GM19328 (cell line): ENCODE results near the gene TEX54.
"Not testable (repeated sequence)": the region's sequence is repeated elsewhere in the genome, so short reads cannot be mapped to it uniquely, and the experiment has no call there.

Source experiments
- ATAC-seq: cut with Tn5 transposase; IDR thresholded peaks from one replicate; pipeline ENCODE4 v1.9.1; 2021; ENCODE audit warnings: mild to moderate bottlenecking, moderate library complexity; ENCODE audit not compliant: unreplicated experiment

TEX54 gene

DNA sequence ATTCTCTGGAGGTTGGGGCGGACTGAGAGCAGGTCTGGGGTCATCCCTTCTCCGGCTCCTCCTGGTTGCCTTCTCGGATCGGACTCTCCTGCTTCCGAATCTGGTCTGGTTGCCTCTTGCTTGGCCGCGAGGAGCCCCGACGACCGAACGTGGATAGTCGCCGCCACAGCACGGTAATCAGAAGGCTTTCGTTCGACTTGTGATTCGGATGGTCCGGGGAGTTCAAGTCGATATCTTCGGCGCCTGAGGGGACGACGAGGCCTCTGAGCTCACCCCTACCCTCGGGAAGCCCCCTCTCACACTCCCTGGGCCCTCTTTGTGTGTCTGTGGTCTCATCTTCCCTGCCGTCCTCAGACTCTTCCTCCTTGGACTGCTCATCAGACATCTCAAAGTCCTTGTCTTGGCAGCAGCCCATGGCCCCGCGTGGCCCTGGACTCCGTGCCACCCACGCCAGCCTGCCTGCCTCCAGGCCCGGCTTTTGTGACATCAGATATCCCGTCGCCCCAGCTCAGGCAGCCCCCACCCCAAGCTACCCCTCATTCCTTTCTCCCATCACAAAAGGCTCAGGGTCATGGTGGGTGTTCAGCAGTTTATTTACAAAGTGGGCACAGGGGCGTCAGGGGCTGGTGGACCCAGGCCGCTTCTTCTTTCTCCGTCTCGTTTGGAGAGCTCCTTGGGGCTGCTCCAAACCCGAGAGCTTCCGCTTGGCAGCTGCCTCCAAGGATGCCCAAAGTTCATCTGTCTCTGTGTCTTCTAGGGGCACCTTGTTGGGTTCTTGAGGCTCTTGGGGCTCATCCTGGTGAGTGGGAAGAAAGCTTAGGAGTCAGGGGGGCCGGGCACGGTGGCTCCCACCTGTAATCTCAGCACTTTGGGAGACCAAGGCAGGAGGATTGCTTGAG, at the start of gene TEX54:
Gene TEX54 (minus strand): TSS at position 506 of the 899 bp plus-strand sequence.
- ATAC-seq, result no peak

DNA sequence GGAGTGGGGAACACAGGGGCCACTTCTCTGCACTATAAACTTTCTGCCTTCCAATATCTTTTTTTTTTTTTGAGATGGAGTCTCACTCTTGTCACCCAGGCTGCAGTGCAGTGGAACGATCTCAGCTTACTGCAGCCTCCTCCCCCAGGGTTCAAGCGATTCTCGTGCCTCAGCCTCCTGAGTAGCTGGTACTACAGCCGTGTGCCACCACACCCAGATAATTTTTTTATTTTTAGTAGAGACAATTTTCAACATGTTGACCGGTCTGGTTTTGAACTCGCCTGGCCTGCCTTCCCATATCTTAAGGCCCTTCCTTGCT, 49.7 kb upstream of the TEX54 start:
- no peak for ATAC-seq

DNA sequence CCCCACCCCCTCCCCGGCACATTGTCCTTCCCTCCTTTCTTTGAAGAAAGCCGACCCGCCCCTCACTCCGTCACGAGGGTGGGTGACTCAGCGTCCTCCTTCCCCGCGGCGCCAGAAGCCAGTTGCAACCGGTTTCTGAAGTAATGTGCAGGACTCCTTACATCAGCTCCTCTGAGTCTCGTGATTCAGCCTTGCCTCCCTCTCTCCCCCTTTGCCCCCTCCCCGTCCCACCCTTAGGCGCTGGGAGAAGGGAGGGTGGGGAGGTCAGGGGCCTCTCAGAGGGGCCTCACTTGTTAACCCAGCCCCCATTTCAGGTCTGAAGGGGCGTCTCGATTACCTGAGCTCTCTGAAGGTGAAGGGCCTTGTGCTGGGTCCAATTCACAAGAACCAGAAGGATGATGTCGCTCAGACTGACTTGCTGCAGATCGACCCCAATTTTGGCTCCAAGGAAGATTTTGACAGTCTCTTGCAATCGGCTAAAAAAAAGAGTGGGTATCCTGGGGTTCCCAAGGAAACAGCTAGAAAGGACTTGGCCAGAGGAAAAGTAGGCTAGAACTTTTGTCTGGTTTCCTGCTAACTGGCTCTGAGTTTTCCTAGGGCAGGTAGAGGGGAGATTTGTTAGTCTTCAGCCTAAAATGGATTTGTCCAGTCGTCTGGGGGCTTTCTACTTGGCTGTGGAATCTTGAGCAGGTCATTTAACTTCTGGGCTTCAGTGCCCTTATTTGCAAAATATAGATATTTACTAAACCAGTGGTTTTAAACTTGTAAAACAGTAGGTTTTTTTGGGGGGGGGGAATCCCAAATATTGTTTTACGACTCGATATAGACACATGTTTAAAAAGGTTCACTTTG, 49.2 kb upstream of the TEX54 start:
- peak; percentile 23 for ATAC-seq

DNA sequence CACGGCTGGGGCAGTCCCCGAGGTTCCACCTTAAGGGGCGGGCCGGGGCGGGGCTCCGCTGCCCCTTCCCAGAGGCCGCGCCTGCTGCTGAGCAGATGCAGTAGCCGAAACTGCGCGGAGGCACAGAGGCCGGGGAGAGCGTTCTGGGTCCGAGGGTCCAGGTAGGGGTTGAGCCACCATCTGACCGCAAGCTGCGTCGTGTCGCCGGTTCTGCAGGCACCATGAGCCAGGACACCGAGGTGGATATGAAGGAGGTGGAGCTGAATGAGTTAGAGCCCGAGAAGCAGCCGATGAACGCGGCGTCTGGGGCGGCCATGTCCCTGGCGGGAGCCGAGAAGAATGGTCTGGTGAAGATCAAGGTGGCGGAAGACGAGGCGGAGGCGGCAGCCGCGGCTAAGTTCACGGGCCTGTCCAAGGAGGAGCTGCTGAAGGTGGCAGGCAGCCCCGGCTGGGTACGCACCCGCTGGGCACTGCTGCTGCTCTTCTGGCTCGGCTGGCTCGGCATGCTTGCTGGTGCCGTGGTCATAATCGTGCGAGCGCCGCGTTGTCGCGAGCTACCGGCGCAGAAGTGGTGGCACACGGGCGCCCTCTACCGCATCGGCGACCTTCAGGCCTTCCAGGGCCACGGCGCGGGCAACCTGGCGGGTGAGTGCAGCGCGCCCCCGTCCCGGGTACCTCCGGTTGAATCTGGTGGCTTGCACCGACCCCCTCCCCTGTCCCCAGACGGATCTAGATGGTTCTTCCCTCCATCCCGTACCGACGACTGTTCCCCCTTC, 48.4 kb upstream of the TEX54 start, which contains the start of gene SLC3A2:
Gene SLC3A2 (plus strand): TSS at position 94 of the 776 bp plus-strand sequence. CDS start 128 bp downstream, at position 222.
- ATAC-seq, result peak; percentile 61

DNA sequence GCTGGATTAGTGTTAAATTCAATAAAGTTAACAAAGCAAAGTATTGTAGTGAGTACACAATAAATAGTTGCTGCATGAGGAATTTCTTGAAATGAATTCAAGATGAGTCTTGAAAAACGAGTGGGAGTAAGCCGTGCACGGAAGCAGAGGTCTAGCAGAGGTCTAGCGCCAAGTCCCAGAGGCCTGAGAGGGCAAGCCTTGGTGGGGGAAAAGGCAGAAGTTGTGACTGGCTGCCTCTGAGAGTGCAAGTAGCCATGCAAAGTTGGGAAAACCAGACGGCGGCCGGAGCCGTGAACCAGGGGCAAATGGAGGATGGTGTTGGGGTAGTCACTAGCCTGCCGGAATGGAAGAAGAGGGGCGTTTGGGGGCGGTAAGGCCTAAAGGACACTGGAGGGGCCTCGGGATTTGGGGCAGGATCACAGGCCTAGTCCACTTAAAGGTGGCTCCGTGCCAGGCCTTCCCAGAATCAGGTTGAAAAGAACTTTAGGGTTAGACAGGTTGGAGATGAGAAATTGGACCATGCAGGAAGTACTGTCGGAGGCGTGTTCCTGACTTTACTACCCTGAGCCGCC, 47.7 kb upstream of the TEX54 start:
- ATAC-seq, result peak; percentile 27

DNA sequence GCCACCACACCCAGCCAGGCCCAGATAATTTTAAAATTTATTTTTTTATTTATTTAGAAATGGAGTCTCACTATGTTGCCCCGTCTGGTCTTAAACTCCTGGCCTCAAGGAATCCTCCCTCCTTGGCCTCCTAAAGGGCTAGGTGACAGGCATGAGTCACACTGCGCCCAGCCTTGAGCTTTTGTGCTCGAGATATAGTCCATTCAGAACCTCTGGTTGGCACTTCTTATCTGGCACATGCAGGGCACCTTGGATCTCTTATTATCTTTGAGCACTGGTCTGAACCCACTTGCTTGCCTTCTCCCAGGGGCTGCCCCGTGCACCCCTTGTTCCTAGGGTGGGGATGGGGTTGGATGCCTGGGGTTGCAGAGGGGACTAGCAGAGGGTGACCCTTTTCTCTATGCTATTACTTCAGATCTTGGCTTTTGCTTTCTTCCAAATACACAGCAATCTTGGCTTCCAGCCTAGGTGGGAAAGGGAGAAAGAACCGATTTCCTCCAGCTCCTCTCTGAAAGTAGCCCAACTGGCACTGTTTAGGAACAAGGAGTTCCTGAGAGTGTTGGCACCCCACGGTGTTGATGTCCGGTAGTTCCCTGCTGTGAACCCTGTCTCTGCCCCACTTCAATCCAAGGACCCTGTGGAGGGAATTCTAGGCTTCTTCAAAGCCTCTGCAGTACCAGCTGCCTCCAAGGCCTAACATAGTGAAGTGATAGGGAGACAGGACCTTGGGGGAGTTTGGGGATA, 46.8 kb upstream of the TEX54 start:
- no peak for ATAC-seq

DNA sequence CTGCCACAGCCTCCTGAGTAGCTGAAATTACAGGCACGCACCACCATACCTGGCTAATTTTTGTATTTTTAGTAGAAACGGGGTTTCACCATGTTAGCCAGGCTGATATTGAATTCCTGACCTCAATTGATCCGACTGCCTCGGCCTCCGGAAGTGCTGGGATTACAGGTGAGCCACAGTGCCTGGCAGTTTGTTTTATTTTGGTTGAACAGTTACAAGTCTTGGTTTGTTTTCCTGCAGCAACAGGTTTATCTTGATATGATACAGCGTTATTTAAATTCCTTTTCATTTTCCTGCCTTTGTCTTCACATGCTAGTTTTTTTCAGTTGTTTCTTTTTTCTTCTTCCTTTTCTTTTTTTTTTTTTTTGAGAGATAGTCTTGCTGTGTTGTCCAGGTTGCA, 44.1 kb upstream of the TEX54 start:
- ATAC-seq, result no peak

DNA sequence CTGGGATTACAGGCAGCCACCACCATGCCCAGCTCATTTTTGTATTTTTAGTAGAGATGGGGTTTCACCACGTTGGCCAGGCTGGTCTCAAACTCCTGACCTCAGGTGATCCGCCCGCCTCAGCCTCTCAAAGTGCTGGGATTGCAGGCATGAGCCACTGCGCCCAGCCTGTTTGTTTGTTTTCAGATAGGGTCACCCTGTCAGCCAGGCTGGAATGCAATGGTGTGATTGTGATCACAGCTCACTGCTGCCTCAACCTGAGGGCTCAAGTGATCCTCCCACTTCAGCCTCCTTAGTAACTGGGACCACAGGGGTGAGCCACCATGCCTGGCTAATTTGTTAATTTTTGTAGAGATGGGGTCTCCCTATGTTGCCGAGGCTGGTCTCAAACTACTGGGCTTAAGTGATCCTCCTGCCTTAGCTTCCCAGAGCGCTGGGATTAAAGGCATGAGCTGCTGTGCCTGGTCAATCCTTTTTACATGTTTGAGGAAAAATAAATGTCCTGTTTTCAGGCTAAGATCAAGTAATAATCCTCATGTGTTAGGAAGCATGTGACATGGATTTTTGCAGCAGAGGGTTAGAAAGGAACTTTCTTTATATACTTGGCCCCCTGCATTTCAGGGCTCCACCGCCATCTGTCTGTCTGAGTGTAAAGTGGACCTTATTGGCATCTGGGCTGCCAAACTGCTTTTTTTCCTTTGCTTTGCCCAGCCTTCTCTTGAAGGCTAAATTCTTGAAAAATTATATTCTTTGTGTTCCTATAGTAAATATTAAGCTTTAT, 43.2 kb upstream of the TEX54 start:
- ATAC-seq, result no peak

DNA sequence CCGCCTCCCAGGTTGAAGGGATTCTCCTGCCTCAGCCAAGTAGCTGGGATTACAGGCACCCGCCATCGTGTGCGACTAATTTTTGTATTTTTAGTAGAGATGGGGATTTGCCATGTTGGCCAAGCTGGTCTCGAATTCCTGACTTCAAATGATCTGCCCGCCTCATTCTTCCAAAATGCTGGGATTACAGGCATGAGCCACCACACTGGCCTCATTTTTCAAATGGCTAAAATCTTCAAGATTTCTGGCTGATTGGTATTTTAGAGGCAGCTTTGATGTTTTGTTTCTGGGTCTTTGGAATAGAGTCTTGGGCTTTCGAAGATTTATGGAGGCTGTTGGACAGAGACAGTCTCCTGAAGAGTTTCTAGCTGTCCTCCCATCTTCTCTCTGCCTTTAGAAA, 42.2 kb upstream of the TEX54 start:
- no peak for ATAC-seq

DNA sequence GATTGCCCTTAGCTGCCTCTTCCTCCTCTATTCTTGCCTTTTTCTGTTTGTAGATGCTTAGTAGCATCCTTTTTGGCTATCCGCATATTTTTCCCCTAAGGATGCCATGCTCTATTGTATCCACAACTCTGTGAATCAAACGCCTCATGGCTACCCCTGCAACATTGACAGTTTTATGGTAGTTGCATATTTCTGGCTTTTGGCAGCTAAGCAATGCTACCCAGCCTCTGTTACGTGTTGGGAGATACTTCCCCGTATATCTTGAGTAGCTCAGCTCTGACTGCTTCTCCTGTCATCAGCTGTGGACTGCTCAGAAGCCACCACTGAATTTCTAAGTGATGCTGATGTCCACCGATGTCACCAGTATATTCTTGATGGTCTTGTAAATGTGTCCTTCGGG, 33.0 kb upstream of the TEX54 start:
- ATAC-seq, result no peak

DNA sequence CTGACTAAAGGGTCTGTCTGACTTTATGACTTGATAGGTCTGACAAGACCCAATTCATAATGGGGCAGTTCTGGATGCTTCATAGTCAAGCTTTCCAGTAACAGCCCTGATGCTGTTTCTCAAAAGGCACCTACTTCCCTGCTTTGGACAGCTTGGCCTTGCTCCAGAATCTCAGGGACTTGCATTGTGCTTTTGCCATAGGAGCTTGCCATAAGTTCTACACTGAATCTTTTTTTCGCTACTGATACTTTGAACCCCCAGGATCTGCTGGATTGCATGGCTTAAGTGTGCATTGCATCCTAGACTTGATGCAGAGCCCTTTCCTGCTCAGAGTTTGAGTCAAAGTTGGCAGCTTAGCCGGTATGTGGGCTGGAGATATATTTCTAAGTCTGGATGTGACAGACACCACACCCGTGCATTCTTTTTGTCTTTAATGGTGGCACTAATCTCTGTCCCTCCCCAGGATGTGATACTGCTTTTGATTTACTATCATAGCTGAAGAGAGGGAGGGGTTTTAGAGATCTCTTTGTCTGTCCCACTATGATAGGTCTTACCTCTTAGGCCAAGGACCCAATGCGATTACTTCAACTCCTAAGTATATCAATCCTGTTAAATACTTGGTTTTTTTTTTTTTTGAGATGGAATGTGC, 31.2 kb upstream of the TEX54 start:
- no peak for ATAC-seq

DNA sequence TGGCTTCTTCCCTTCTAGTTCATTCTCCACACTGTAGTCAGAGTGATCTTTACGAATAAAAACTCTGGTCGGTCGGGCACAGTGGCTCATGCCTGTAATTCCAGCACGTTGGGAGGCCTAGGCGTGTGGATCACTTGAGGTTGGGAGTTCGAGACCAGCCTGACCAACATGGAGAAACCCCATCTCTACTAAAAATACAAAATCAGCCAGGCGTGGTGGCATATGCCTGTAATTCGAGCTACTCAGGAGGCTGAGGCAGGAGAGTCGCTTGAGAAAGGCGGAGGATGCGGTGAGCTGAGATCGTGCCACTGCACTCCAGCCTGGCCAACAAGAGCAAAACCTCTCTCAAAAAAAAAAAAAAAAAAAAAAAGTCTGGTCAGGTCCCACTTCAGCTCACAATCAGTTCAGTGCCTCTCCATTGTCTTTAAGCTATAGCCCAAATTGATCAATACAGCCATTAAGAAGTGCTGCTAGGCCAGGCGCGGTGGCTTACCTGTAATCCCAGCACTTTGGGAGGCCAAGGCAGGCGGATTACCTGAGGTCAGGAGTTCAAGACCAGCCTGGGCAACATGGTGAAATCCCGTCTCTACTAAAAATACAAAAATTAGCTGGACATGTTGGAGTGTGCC, 29.0 kb upstream of the TEX54 start:
- not testable (repeated sequence) for ATAC-seq

DNA sequence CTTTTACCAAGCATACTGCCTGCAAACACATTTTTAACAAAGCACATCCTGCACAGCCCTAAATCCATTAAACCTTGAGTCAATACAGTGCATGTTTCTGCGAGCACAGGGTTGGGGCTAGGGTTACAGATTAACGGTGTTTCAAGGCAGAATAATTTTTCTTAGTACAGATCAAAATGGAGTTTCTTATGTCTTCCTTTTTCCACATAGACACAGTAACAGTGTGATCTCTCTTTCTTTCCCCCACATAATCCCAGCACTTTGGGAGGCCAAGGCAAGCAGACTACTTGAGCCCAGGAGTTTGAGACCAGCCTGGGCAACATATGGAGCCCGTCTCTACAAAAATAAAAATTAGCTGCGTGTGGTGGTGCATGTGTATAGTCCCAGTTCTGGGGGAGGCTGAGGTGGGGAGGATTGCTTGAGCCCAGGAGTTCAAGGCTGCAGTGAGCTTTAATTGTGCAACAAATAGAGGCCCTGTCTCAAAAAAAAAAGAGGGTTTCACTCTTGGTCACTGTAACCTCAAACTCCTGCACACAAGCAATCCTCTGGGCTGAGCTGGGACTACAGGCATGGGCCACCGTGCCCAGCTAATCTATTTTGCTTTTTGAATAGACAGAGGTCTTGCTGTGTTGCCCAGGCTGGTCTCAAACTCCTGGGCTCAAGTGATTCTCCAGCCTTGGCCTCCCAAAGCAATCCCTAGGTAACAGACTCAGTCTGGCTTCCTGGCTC, 28.4 kb upstream of the TEX54 start:
- ATAC-seq, result no peak

DNA sequence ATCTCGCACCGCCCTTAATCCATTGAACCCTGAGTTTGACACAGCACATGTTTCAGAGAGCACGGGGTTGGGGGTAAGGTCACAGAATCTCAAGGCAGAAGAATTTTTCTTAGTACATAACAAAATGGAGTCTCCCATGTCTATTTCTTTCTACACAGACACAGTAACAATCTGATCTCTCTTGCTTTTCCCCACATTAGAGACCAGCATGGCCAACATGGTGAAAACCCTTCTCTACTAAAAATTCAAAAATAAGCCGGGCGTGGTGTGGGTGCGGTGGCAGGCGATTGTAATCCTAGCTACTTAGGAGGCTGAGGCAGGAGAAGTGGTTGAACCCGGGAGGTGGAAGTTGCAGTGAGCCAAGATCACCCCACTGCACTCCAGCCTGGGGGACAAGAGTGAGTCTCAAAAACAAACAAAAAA, 26.7 kb upstream of the TEX54 start:
- ATAC-seq, result not testable (repeated sequence)

DNA sequence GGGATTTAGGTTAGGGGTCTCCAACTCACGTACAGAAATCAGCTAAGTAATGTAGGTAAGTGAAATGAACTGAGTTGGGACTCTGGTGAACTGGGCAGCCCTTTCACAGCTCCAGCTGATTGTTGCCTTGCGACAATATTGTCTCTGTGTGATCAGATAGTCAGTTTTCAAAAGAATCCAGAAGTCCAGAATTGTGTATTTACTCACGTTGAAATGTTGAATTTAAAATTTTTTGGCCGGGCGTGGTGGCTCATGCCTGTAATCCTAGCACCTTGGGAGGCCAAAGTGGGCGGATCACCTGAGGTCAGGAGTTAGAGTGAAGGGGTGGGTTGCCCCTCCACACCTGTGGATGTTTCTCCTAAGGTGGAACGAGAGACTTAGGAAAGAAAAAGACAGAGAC, 25.6 kb upstream of the TEX54 start:
- ATAC-seq, result no peak

DNA sequence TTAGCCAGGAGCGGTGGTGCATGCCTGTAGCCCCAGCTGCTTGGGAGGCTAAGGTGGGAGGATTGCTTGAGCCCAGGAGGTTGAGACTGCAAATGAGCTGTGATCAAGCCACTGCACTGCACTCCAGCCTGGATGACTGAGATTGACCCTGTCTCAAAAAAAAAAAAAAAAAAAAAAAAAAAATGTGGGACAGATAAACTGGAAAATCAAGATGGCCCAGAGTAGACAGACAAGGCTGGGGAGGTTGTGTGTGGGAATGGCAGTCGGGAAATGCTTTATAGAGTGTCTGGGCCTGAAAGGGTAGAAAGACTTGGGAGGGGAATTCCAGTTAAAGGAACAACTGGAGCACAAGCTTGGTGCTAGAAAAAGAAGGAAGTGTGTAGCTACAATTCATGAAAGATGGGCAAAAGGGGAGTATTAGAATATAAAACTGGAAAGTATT, 24.9 kb upstream of the TEX54 start:
- no peak for ATAC-seq

DNA sequence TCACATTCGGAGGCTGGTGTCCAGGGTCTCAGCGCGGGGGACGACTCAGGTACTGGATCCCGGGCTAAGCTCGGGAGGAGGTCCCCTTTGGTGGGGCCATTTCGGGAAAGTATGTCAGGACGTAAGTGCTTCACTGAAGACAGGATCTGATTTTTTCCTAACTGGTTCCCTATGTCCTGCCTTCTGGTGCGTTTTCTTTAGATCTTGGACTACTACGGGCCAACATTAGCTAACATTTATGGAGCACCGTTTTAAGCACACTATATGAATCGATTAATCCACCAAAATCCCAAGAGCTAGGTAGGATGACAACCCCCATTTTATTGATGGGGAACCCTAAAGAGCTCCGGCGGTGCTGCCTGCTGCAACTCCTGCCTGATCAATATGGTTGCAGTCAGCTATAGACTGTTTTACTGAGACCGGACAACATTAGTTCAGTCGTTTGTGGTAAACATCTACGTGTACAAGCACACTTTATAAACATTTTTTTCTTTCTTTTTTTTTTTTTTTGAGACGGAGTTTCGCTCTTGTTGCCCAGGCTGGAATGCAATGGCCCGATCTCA, 23.8 kb upstream of the TEX54 start:
- ATAC-seq, result no peak
